ENCODE results near the gene SLC2A5. TPM values are rescaled to one million over a fixed set of nuclear protein-coding genes. Genes with fewer than 3 reads are reported as not detected.

SLC2A5 gene
- total RNA-seq, 1 experiment from 2014 or later: not detected

GRCh38 chr1:8986814-8987190 lies 82.6 kb downstream of the SLC2A5 start:
- Histone ChIP-seq H3F3A (ENCODE audit: insufficient read depth, low read depth) (peaks cover 10% of the 10 kb centered on the region; the same call in 1 of the 2 replicates), H3K4me3 (no peak overlapping the region), H4K20me1 (ENCODE audit: insufficient read depth) (no peaks in the 10 kb centered on the region), H3K27ac (no peak overlapping the region), H3K9me3 (ENCODE audit: insufficient read depth, low read depth) (no peaks in the 10 kb centered on the region), H3K79me2 (ENCODE audit: low read depth) (no peaks in the 10 kb centered on the region), H2AFZ (no peak overlapping the region), H3K36me3 (ENCODE audit: low read depth) (no peaks in the 10 kb centered on the region), H3K9me2 (ENCODE audit: insufficient read depth) (no peaks in the 10 kb centered on the region), H3K4me2 (no peak overlapping the region; the same call in 1 of the 2 replicates), H3K27me3 (ENCODE audit: insufficient read depth, low read depth) (no peaks in the 10 kb centered on the region), H3K4me1 (replicated peaks; ENCODE audit: insufficient read depth) (peaks cover 6% of the 10 kb centered on the region; the same call in 1 of the 2 replicates)
- intact Hi-C loops (cut with micrococcal nuclease; ENCODE audit: unreplicated experiment): loop anchor here (1.0 to 10.0 kb wide), 5 partner anchors 24 to 1022 kb away; partner anchors contain the start of gene PARK7
- ChIA-PET POLR2A (ENCODE audit: unreplicated experiment) (interaction anchor here (0.6 kb wide), 2 partner anchors 113 kb away, joined by 3 read pairs; no protein-coding TSS in a partner anchor), CTCF (interaction anchor here (1.2 kb wide), 2 partner anchors 18 to 24 kb away, joined by 4 read pairs; no protein-coding TSS in a partner anchor)
- no TSS peak for BruUV-seq (replicated peaks)
- DNase-seq: no peak
- TF ChIP-seq CTCF (conservative IDR thresholded peaks at IDR 0.05) (no peak), EZH2 (IDR thresholded peaks at IDR 0.05; ENCODE audit: low read depth) (no peak)

GRCh38 chr1:8985915-8986813 lies 83.3 kb downstream of the SLC2A5 start:
- Histone ChIP-seq H3F3A (ENCODE audit: insufficient read depth, low read depth) (peaks cover 10% of the 10 kb centered on the region; the same call in 1 of the 2 replicates), H3K9me2 (ENCODE audit: insufficient read depth) (no peaks in the 10 kb centered on the region), H3K79me2 (ENCODE audit: low read depth) (no peaks in the 10 kb centered on the region), H3K36me3 (ENCODE audit: low read depth) (no peaks in the 10 kb centered on the region), H3K27me3 (ENCODE audit: insufficient read depth, low read depth) (no peaks in the 10 kb centered on the region), H3K27ac (peak overlapping the region; percentile 47), H3K4me2 (peak overlapping the region; percentile 31; the same call in 1 of the 2 replicates), H3K4me1 (replicated peaks; ENCODE audit: insufficient read depth) (peaks cover 6% of the 10 kb centered on the region; the same call in 1 of the 2 replicates), H4K20me1 (ENCODE audit: insufficient read depth) (no peaks in the 10 kb centered on the region), H3K9me3 (ENCODE audit: insufficient read depth, low read depth) (no peaks in the 10 kb centered on the region), H2AFZ (no peak overlapping the region), H3K4me3 (no peak overlapping the region)
- BruUV-seq (replicated peaks): no TSS peak
- peak; percentile 83 to 87 for DNase-seq
- intact Hi-C loops (cut with micrococcal nuclease; ENCODE audit: unreplicated experiment): loop anchor here (1.0 to 10.0 kb wide), 5 partner anchors 23 to 1021 kb away; partner anchors contain the start of gene PARK7
- TF ChIP-seq CTCF (conservative IDR thresholded peaks at IDR 0.05): no peak
- CTCF ChIA-PET: interaction anchor here (0.6 to 1.6 kb wide), 4 partner anchors 19 to 128 kb away, joined by 3 to 12 read pairs (median 4); no protein-coding TSS in a partner anchor
- POLR2A ChIA-PET (ENCODE audit: unreplicated experiment): interaction anchor here (0.5 to 0.6 kb wide), 2 partner anchors 16 to 113 kb away, joined by 3 to 26 read pairs; no protein-coding TSS in a partner anchor

Other genes with a start within 250 kb of the SLC2A5 start
- 1,401 and 1,902 TPM in 2 replicates for gene ENO1, start 190.9 kb downstream of the SLC2A5 start, total RNA-seq (2021)
- gene CA6, start 123.8 kb downstream of the SLC2A5 start, total RNA-seq (2021): not detected in 2 replicates
- not detected in 2 replicates for gene SLC2A7, start 43.2 kb downstream of the SLC2A5 start, total RNA-seq (2021)
- 9.0 and 10.6 TPM in 2 replicates for gene GPR157, start 59.5 kb upstream of the SLC2A5 start, total RNA-seq (2021)
- 31.1 and 43.9 TPM in 2 replicates for gene H6PD, start 165.1 kb upstream of the SLC2A5 start, total RNA-seq (2021)
- gene SPSB1, start 223.3 kb upstream of the SLC2A5 start, total RNA-seq (2021): 27.9 and 33.8 TPM in 2 replicates

Measured in PC-9 (cell line).